HEK293T (cell line): ENCODE measurements around the gene ZMIZ1.

Source experiments
- FOXA1 ChIP-seq: fragments of 450-650 bp; IDR thresholded peaks from 2 replicates; pipeline ENCODE4 v1.6.1; 2016; ENCODE audit warnings: mild to moderate bottlenecking
- HDGF ChIP-seq: fragments of 450-650 bp; IDR thresholded peaks from 2 replicates; pipeline ENCODE4 v1.6.1; 2017; ENCODE audit warnings: antibody characterized with exemption, borderline replicate concordance
- ZNF384 ChIP-seq: fragments of 450-650 bp; IDR thresholded peaks from 2 replicates; pipeline ENCODE4 v1.6.1; 2016

DNA sequence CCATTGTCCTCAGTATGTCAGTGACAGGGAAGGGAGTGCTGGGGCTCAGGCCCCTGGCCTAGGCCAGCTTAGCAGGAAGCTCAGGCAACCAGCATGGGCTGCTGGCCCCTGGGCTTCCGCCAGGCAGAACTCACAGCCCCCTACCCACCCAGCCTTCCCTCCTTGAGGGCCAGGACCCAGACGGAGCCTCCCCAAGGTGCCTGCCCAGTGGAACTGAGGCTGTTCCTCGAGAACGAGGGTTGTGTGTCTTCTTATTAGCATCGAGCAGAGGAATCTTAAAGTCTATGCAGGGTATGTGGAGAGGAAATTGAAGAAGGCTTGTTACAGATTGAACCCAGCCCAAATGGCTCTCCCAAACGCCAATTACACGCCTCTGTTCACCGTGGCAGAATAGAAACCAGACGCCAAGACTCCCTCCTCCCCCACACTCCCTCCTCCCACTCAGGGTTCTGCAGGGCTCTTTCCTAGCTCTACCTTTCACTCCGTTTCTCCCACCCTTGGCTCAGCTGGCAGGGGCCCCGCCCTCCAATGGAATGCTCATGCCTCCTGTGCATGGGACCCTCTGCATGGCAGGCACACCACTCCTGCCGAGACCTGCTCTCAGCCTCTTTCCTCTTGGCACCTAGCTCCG, 134.4 kb downstream of the ZMIZ1 start:
- TF ChIP-seq HDGF: no peak
- TF ChIP-seq FOXA1: no peak
- no peak for TF ChIP-seq ZNF384
